ENCODE data around the gene HUWE1.

- peak in 1 of 3 donors; percentile 9 for TF ChIP-seq POLR2AphosphoS5 (IDR thresholded peaks at IDR 0.05)
- TF ChIP-seq CTCF (IDR thresholded peaks at IDR 0.05 in 8 of 11, conservative IDR thresholded peaks at IDR 0.05 in 3 of 11) = no peak
- no peak for TF ChIP-seq POLR2A (IDR thresholded peaks at IDR 0.05)
These were observed 135.6 kb downstream of the HUWE1 start for GRCh38 chrX:53550756-53551463.
